ENCODE measurements around the gene ABHD6.
"Not testable (repeated sequence)": the region's sequence is repeated elsewhere in the genome, so short reads cannot be mapped to it uniquely, and the experiment has no call there.

Gene ABHD6

DNA sequence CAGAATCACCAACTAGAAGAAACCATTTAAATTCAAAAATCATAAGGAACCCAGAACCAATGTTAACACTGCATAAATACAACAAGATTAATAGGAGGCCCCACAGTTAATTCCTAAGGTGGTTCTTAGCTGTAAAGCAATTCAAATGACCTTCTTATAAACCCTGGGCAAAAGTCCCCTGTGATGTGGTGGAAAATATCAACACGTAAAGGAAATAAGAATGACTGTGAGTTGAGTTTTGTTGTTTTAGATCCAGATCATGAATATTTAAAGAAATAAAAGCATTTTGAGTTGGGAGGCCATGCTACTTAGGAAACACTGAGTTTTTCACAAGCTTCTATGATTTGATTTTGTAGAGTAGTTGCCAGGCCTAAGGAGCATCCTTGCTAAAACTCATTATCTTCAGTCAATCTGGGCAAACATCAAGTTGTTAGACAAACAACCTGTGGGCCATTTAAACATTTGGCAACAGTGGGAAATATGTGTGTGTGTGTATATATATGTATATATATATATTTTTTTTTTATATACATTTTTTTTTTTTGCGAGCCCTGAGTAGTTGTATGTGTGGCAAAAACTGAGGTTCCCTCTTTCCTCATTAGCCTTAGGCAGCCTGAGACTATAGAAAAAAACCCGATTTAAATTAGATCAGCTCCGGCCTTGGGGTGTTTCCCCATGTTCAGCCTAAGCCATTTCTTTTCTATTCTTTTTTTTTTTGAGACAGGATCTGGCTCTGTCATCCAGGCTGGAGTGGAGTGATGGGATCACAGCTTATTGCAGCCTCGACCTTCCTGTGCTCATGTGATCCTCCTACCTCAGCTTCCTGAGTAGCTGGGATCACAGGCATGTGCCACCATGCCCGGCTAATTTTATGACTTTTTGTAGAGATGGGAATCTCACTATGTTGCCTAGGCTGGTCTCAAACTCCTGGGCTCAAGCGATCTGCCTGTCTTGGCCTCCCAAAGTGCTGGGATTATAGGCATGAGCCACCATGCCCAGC lies 87.1 kb downstream of the ABHD6 start:
- no peak for DNase-seq

DNA sequence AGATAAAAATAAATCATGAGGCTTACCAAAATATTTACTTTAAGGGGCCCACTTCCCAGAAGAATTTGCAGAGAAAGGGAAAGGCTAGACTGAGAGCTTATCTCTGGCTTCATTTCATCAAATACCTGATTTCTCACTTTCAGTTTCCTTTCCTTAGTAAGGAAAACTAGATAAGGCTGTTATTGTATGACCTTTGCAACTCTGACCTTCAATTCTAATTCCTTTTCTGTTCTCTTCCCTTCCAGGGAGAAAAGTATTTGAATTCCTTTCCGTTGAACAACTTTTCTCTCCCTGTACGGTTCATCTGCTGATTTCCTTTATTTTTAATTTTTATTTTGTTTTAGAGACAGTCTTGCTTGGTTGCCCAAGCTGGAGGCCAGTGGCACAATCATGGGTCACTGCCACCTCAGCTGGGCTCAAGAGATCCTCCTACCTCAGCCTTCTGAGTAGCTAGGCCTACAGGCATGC lies 88.0 kb downstream of the ABHD6 start:
- DNase-seq = no peak

DNA sequence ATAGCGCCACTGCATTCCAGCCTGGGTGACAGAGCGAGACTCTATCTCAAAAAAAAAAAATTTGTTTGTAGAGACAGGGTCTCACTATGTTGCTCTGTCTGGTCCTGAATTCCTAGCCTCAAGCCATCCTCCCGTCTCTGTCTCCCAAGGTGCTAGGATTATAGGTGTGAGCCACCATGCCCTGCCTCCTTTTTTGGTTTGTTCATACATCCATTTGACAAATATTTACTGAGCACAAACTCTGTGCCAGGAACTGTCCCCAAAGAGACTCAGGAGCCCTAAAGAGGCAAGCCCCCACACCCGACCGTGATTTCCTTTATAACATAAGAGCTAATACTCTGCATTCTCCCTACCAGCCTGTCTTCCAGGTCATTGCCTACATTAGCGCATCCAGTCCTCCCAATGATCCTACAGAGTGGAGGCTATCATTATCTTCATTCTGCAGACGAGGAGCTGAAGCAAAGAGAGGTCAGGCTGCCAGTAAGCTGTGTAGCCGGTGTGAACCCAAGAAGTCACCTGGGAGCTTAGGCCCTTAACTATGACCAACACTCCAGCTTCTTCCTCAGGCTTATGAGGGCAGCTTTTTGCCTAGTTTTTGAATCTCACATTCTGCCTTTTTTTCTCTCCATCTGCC lies 88.8 kb downstream of the ABHD6 start:
- no peak for DNase-seq

DNA sequence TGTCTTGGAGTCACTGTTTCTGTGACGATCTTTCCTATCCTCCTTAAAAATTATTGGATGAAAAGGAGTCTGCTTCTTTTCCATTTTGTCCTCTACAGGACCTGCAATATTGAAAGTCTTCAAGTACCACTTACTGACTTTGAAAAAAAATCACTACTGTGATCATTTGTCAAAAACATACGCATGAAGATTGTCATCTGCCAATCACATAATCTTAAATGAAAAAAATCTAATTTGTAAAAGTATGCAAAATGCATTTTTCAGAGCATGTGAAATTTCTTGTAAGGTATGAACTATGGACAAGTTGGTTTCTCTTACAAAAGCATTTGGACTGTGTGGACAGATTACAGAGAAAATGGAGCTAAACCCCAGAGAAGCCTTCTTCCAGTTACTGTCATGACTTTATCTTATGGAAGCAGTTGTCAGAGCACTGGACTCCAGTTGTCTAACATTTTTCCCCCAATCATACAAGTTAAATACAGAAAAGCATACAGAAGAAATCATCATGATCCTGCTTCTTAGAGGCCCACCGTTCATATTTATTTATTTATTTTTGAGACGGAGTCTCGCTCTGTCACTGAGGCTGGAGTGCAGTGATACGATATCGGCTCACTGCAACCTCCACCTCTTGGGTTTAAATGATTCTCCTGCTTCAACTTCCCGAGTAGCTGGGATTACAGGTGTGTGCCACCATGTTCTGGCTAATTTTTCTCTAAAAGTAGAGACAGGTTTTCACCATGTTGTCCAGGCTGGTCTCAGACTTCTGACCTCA lies 91.7 kb downstream of the ABHD6 start:
- DNase-seq = no peak

DNA sequence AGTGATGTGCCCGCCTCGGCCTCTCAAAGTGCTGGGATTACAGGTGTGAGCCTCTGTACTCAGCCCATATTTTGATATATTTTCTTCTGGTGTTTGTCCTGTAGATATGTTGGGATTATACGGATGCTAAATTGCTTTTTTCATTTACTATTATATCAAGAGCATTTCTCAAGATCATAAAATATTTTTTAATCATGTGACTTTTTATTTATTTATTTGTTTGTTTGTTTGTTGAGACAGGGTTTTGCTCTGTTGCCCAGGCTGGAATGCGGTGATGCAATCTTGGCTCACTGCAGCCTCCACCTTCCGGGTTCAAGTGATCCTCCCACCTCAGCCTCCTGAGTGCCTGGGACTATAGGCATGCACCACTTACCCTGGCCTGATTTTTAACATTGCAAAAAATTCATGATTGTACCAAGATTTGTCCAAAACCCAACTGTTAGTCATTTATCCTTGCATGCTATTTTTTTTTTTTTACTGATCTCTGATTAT lies 92.4 kb downstream of the ABHD6 start:
- DNase-seq = no peak

DNA sequence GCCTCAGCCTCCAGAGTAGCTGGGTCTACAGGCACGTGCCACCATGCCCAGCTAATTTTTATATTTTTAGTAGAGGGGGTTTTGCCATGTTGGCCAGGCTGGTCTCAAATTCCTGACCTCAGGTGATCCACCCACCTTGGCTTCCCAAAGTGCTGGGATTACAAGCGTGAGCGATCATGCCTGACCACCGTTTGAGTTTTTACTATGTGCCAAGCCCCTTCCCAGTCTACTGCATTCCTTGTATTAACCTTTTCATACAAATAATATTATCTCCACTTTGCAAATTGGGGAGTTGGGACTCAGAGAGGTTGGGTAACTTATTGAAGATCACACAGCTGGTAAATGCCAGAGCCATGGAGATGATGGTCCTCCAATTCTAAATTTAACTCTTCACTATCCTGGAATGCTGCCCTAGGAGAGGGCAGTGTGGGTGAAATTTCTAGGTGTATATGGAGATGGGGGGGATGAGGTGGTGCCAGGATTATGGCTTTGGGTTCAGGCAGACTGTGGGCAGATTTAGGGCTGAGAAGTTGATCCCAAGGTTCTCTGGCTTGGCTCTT lies 94.1 kb downstream of the ABHD6 start:
- DNase-seq = no peak

DNA sequence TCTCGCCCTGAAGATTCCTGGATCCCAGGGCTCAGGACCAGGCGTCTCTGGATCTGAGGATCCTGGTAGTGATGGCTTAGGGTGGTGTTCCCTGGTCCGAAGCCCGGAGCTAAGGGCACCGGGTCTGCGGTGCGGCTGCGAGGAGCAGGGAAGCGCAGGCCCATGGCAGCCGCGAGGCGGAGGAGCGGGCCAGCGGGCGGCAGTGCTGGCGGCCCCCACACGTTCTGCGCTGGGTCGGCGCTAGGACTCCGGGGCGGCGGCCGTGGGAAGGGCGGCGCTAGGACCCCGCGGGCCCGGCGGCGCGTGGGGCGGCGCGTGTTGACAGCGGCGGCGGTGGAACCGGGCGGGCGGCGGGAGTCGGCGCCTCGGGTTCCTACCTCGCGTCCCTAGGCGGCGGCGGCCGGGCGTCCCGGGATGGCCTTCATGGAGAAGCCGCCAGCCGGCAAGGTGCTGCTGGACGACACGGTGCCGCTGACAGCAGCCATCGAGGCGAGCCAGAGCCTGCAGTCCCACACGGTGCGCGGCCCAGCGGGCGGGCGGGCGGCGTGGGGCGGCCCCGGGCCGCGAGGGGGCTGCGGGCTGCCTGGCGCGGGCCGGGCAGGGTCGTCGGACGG lies 95.1 kb downstream of the ABHD6 start, which contains the start of gene PXK:
Gene PXK, plus strand, starts transcription at position 318 of the 614 bp plus-strand sequence. Its CDS starts 97 bp downstream, at position 415.
- DNase-seq = peak; percentile 58 to 81 (median 68)

DNA sequence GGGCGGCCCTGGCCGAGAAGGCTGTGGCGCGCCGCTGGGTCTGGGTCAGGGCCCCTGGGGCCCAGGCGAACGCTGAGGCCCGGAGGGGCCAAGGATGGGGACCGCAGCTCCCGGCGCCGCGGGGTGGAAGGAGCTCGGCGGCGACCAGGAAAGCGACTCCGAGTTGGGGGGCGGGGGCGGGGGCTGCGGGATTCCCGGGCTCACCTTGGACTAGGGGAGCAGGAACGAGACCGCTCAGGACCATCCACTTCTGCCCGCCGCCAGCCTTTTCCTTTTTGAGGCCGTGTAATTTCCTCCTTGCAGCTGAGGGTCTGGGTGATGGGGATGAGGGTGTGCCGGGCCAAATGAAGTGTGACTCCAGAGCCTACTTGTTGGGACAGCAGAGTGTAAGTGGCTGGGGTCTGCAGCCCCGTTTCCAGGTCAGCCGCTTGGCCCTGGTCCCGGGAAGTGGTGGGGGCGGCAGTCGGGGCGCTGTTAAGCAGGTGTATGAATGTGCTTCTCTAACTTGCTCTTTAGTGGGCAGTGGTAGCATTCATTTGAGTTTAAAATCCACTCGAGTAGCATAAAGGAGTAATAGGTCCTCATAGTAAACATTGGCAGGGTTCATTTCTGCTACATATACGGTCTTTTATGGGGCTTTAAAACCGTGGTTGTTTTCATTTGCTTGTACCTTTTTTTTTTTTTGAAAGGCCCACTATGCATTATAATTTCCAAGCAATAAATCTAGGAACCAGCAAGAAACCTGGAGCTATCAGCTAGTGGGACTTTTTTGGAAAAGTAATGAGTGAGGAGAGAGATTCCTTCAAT lies 95.8 kb downstream of the ABHD6 start:
- peak in 2 of 6 experiments; percentile 26 to 31 for DNase-seq

DNA sequence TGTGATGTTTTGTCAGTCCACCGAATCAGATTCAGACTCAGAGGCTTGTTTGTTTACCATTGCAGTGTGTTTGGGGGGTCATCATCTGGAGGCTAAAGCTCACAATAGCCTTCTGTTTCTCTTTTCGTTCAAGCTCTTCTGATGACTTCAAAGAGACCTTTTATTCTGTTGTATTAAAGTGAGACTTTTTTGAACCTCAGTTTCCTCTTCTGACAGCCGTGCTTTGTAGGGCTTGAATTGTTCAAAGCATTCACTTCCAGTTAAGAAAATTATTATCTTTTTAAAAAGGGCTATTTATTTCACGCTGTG lies 96.4 kb downstream of the ABHD6 start:
- no peak for DNase-seq

DNA sequence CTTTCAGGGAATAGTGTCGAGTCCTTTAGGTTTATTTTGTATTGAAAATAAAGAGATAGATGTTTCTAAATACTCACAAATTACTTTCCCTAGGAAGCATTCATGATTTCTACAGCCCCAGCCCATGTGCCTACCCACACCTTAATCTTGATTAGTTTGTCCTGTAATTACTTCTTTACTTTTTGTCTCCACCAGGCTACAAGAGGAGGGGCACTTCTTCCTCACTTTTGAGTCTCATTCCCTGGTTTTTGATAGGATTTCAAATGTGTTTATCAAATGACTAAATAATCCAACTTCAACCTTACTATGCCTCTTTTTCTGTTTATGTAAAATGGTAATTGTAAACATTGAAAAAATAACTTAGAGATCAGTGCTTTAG lies 96.9 kb downstream of the ABHD6 start:
- no peak for DNase-seq

DNA sequence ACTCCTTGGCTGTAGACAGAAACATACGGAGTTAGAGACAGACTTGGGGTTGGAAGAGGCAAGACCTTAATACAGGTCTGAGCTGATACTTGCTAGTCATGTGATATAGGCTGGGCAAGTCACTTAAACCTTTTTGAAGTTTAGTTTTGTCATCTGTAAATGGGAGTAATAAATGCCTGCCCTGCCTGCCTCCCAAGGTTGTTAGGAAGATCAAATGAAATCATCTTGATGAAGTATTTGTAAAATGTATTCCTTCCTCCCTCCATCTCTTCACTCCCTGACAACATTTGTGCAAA lies 98.0 kb downstream of the ABHD6 start:
- DNase-seq = no peak

DNA sequence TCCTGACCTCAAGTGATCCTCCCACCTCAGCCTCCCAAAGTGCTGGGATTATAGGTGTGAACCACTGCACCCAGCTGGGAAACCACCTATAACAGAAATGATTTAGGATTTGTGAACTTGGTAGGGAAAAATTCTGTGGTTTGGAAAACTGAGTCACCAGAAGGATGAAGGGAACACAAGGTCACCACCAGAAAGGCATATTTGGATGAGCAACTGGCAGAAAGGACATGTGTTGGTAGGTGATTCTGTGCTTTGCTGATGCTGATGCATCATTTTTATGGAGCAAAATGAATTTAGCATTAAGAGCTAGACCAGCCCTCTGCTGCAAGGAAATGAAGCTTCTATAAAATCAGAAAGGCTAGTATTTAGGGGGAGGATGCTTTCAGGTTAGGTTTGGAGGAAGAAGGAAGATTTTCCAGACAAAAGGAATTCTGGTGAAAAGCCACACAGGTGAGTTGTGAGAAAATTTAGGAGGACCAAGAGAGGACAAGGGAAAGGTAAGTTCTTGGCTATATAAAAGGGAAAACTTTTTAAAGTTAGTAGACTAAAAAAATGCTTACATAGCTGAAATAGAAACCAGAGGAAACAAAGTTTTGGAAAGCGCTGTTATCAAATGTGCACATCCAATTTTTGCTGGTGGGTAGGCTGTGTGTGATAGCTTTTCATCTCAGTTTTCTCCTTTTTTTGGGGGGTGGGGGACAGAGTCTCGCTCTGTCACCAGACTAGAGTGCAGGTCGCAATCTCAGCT lies 98.7 kb downstream of the ABHD6 start:
- DNase-seq = no peak

DNA sequence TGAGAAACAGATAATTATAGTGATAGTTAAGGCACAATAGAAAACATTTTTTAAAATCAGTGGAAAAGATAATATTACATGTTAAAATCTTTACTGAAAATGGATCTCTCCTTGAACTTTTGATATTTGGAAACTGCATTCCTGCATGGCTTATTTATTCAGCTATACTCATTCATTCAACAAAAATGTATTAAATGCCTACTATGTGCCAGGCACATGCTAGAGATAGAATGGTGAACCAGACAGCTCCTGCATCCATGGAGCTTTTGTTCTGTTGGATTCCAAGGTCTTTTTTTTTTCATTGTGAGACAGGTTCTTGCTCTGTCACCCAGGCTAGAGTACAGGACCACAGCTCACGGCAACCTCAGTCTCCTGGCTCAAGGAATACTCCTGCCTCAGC lies 99.6 kb downstream of the ABHD6 start:
- DNase-seq = no peak

DNA sequence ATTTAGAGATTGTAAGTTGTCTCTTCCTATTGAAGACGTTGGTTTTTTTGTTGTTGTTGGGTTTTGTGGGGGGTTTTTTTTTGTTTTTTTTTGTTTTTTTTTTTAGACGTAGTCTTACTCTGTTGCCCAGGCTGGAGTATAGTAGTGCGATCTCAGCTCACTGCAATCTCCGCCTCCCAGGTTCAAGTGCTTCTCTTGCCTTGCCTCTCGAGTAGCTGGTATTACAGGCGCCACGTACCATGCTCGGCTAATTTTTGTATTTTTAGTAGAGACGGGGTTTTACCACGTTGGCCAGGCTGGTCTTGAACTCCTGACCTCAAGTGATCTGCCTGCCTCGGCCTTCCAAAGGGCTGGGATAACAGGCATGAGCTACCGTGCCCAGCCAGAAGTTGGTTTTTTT lies 101.6 kb downstream of the ABHD6 start:
- DNase-seq = not testable (repeated sequence)

DNA sequence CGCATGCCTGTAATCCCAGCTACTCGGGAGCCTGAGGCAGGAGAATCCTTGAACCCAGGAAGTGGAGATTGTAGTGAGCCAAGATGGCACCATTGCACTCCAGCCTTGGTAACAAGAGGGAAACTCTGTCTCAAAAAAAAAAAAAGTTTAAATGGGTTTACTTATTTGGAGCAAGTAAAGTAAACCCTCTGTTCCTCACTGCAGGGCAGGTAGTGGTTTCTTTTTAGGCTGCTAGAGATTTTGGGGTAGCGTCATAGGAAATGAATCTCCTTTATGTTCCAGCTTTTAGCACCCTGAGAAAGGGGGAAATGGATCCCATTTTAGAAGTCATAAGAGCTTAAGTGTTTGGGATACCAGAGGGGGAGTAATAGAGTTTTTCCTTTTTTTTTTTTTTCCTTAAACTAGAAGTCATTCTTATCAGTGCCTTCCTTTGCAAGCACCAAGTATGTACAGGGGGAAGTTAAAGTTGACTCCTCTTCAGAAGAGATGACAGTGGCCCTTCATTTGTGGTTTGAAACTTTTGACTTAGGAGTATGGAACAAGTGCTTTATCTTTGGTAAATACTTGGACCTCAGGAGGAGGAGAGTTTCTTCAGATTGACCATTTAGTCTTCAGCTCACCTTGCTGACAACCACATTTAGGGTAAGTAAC lies 103.1 kb downstream of the ABHD6 start:
- no peak for DNase-seq

DNA sequence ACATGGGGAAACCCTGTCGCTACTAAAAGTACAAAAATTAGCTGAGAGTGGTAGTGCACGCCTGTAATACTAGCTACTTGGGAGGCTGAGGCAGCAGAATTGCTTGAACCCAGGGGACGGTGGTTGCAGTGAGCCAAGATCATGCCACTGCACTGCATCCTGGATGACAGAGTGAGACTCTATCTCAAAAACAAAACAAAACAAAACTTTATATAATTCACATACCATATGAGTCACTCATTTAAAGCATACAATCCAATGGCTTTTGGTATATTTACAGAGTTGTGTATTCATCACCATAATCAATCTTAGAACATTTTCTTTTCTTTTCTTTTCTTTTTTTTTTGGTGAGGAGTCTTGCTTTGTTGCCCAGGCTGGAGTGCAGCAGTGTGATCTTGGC lies 103.8 kb downstream of the ABHD6 start:
- DNase-seq = no peak

DNA sequence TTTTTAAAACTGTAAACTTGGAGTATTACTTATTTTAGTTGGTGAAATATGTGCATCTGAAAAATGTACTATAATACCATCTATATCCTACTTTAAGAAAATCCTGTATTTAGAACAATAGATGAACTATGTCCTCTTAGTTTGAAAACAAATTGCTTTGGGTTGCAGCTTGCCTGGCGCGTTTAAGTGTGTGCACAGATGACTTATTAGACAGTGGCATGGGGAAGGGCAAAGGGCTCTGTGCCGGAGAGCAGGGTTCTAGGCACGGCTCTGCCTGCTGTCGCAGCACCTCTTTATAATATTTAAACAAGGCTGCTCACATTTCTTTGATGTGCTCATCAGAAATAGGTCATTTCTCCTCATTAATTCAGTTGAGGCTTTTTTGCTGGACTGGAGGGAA lies 105.1 kb downstream of the ABHD6 start:
- DNase-seq = no peak

Data from stimulated activated naive CD4-positive, alpha-beta T cell (primary cell).